Liver (tissue), 10 donors: ENCODE data around the gene CCNL1. TPM values are rescaled to one million over a fixed set of nuclear protein-coding genes. Genes with fewer than 3 reads are reported as not detected.
A peak's percentile ranks its signal among the peaks of the same experiment; 100 is the strongest.

Source experiments
- DNase-seq: peaks from one replicate; pipeline ENCODE4 v3.0.0-alpha.2; 2017; ENCODE audit warnings: low spot score
- H3K27ac ChIP-seq, 2 donors: one replicate each; pipeline ENCODE4 v1.7.0; 2013; ENCODE audit warnings: inconsistent platforms in 2 of 2, low read length in 2 of 2, control low read depth in 1 of 2, low read depth in 1 of 2, mild to moderate bottlenecking in 1 of 2
- H3K27me3 ChIP-seq, 4 donors: one replicate each; pipeline versions ENCODE4 v1.6.1 to v1.7.0; 2013; ENCODE audit warnings: low read length in 3 of 4, inconsistent platforms in 1 of 4, mild to moderate bottlenecking in 1 of 4, moderate library complexity in 1 of 4; ENCODE audit not compliant: control insufficient read depth in 4 of 4, insufficient read depth in 4 of 4
- H3K36me3 ChIP-seq, 4 donors: one replicate each; pipeline versions ENCODE4 v1.6.1 to v1.7.0; 2013; ENCODE audit warnings: low read length in 3 of 4, mild to moderate bottlenecking in 3 of 4, low read depth in 1 of 4, moderate library complexity in 1 of 4; ENCODE audit not compliant: control insufficient read depth in 4 of 4, insufficient read depth in 3 of 4
- H3K4me1 ChIP-seq, 4 donors: one replicate each; pipeline versions ENCODE4 v1.6.1 to v1.7.0; 2013; ENCODE audit warnings: low read length in 3 of 4, mild to moderate bottlenecking in 3 of 4, moderate library complexity in 1 of 4; ENCODE audit not compliant: control insufficient read depth in 4 of 4, insufficient read depth in 4 of 4
- H3K4me3 ChIP-seq, 3 donors: one replicate each; pipeline versions ENCODE4 v1.6.1 to v1.7.0; 2013; ENCODE audit warnings: low read length in 3 of 3, control low read depth in 1 of 3, low read depth in 1 of 3, mild to moderate bottlenecking in 1 of 3
- H3K9ac ChIP-seq, 2 donors: one replicate each; pipeline ENCODE4 v1.7.0; 2013; ENCODE audit warnings: low read length in 2 of 2, mild to moderate bottlenecking in 2 of 2, moderate library complexity in 2 of 2, control low read depth in 1 of 2, low read depth in 1 of 2
- H3K9me3 ChIP-seq, 4 donors: one replicate each; pipeline versions ENCODE4 v1.6.1 to v1.7.0; 2013; ENCODE audit warnings: low read length in 3 of 4; ENCODE audit not compliant: control insufficient read depth in 4 of 4
- EGR1 ChIP-seq, 2 donors: IDR thresholded peaks; 2 replicates each; pipeline ENCODE4 v1.6.1; 2016 to 2018; ENCODE audit warnings: antibody characterized with exemption in 2 of 2, low read depth in 2 of 2
- FOXA1 ChIP-seq: IDR thresholded peaks from 2 replicates; pipeline ENCODE4 v1.6.1; 2016; ENCODE audit warnings: antibody characterized with exemption
- HNF4A ChIP-seq, 2 donors: conservative IDR thresholded peaks; 2 replicates each; pipeline ENCODE4 v1.6.1; 2016; ENCODE audit warnings: antibody characterized with exemption in 2 of 2, mild to moderate bottlenecking in 2 of 2
- HNF4G ChIP-seq: IDR thresholded peaks from 2 replicates; pipeline ENCODE4 v1.6.1; 2016; ENCODE audit warnings: antibody characterized with exemption
- JUND ChIP-seq, 2 donors: IDR thresholded peaks; 2 replicates each; pipeline ENCODE4 v1.6.1; 2016; ENCODE audit warnings: antibody characterized with exemption in 2 of 2
- NR2F2 ChIP-seq: IDR thresholded peaks from 2 replicates; pipeline ENCODE4 v1.6.1; 2016; ENCODE audit warnings: antibody characterized with exemption
- RAD21 ChIP-seq, 2 donors: IDR thresholded peaks; 2 replicates each; pipeline ENCODE4 v1.6.1; 2016; ENCODE audit warnings: antibody characterized with exemption in 2 of 2, mild to moderate bottlenecking in 2 of 2
- RXRA ChIP-seq, 2 donors: IDR thresholded peaks; 2 replicates each; pipeline ENCODE4 v1.6.1; 2017 to 2018; ENCODE audit warnings: antibody characterized with exemption in 2 of 2, mild to moderate bottlenecking in 1 of 2
- SP1 ChIP-seq: IDR thresholded peaks from 2 replicates; pipeline ENCODE4 v1.6.1; 2018; ENCODE audit warnings: antibody characterized with exemption, mild to moderate bottlenecking
- TAF1 ChIP-seq: conservative IDR thresholded peaks from 2 replicates; pipeline ENCODE4 v1.6.1; 2016; ENCODE audit warnings: antibody characterized with exemption, mild to moderate bottlenecking
- WGBS: extraction: QIAGEN DNeasy Blood & Tissue Kit; methylation state at CpG from one replicate; pipeline ENCODE4 v1.1.7; 2013; 5-methylcytosine and 5-hydroxymethylcytosine counted together
- polyA plus RNA-seq, 2 donors: library from polyadenylated mRNA; stranded (reverse) in 1 of 2; unstranded in 1 of 2; fragments of 200-250 nt in 1 of 2; fragments of >200 nt in 1 of 2; fragmentation: Nextera tagmentation in 1 of 2; extraction: Ambion mirVana in 1 of 2; gene quantifications; one replicate each; pipeline versions ENCODE4 v1.2.1 to v1.2.3, GENCODE V29; 2013 to 2015
- small RNA-seq: library from RNA; depleted of rRNA; stranded (forward); fragments of <200 nt; gene quantifications from one replicate; pipeline ENCODE3, GENCODE V24; 2014
- total RNA-seq, 2 donors: library from RNA; depleted of rRNA; stranded (reverse); fragments of >200 nt; gene quantifications; one replicate each; pipeline ENCODE4 v1.2.3, GENCODE V29; 2014
- TF ChIP-seq, protein P1 (sequence below): IDR thresholded peaks from 2 replicates; pipeline ENCODE4 v1.6.1; 2016; ENCODE audit warnings: antibody characterized with exemption
- TF ChIP-seq, protein P2 (sequence below): IDR thresholded peaks from 2 replicates; pipeline ENCODE4 v1.6.1; 2016; ENCODE audit warnings: antibody characterized with exemption
- donor health status: healthy.
- donor health status: healthy.
- donor health status: healthy.
- donor health status: healthy.
- donor health status: healthy.

The CCNL1 gene
- total and polyA plus RNA-seq, 4 donors, result 22.7 to 163 (median 95.0) TPM

DNA sequence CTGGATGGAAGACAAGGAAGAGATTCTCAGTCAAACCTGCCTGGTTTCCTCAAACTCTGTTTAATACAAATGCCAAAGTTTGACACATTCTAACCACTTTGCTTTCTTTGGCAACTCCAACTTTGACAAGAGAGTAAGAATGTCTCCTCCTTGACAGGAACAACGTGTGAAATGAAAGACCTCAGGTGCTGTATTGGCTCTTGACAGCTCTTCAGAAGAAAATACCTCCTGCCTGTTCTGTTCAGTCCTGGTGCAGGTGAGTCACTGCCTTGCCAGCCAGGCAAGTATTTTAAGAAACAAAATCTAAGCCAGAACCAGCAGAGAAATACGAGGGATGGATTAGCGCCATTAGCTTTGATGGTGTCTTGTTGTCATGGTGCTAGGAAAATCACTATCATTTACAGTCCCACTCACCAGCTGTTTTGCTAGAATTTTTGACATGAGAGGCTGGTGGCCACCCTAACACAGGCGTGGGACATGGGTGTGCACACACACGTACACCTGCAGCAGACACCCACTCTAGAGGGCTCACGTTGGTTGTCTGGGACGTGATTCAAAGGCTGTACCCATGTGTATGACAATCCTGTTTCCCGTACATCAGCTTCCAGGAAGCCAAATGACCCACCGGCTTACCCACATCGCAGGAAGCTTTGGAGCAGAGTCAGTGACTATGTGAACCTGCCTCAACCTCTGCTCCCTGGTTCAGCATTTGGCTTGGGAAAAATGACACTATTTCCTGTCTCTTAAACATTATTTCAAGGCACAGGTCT, 60.4 kb downstream of the CCNL1 start:
- Histone ChIP-seq H3K9me3 (no peaks in the 10 kb centered on the region), H3K9ac (no peak overlapping the region), H3K4me1 (no peaks in the 10 kb centered on the region), H3K4me3 (no peak overlapping the region), H3K36me3 (no peaks in the 10 kb centered on the region), H3K27me3 (no peaks in the 10 kb centered on the region), H3K27ac (no peak overlapping the region)
- TF ChIP-seq RAD21 (IDR thresholded peaks at IDR 0.05), result no peak
- peak; percentile 27 for TF ChIP-seq NR2F2
- WGBS, result 84% methylated on average over 10 of the region's 10 CpGs
- no peak for DNase-seq

DNA sequence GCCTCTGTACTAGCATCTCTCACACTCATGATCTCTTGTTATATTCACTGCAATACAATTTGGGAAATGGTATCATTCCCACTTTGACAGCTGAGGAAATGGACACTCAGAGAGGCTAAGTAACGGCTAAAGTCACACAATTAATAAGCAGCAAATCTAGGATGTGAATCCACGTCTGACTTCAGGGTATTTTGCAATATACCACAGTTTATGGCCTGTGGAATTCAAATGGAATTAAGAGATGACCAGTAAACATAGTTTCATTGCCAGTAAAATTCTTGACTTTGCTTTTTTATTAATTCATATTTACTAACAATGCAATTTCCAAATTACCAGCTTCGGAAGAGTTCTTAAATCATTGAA, 61.1 kb downstream of the CCNL1 start:
- Histone ChIP-seq H3K27ac (no peak overlapping the region), H3K9me3 (no peaks in the 10 kb centered on the region), H3K27me3 (no peaks in the 10 kb centered on the region), H3K4me3 (no peak overlapping the region), H3K36me3 (no peaks in the 10 kb centered on the region), H3K4me1 (no peaks in the 10 kb centered on the region), H3K9ac (no peak overlapping the region)
- TF ChIP-seq RXRA (IDR thresholded peaks at IDR 0.05) (no peak), EGR1 (IDR thresholded peaks at IDR 0.05; ENCODE audit: low read depth in 2 of 2) (no peak), HNF4A (conservative IDR thresholded peaks at IDR 0.05) (no peak), NR2F2 (no peak), RAD21 (IDR thresholded peaks at IDR 0.05) (no peak), SP1 (no peak), HNF4G (no peak), TAF1 (no peak), JUND (IDR thresholded peaks at IDR 0.05) (no peak)
- 89% methylated on average over 3 of the region's 3 CpGs for WGBS
- no peak for DNase-seq

DNA sequence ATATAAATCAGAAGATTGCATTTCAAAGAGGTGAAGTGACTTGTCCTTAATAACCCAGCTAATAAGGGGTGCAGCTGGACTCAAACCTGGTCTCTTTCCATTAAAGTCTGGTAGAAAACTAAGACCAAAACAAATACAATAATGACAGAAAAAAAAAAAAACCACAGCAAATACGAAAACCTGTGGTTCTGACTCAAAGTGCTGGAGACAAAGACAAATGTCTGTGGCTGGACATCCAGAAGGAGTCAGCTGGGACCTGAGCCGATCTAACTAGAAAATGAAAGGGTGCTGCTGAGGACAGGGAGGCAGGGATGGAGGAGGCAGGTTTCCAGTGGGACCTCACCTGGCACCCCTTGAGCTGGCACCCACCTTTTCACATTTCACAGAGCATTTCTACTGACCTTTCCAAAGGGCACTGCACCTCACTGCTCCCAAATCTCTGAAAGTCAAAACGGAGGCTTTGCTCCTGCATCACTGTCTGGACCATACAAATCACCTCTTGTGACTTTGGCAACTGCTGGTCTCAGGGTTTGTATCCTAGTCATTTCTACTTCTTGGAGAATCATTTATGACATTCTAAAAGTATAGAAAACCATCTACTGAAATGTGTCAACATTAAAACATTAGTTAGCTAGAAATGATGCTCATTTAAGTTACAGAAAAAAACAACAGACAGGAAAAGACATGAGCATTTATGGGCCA, 61.7 kb downstream of the CCNL1 start:
- Histone ChIP-seq H3K27ac (no peak overlapping the region), H3K4me3 (no peak overlapping the region), H3K27me3 (no peaks in the 10 kb centered on the region), H3K9me3 (no peaks in the 10 kb centered on the region), H3K36me3 (no peaks in the 10 kb centered on the region), H3K4me1 (peaks cover 0 to 2% (median 0%) of the 10 kb centered on the region in 4 donors), H3K9ac (no peak overlapping the region)
- WGBS, result 82% methylated on average over 3 of the region's 3 CpGs
- DNase-seq, result no peak
- TF ChIP-seq, protein P1, sequence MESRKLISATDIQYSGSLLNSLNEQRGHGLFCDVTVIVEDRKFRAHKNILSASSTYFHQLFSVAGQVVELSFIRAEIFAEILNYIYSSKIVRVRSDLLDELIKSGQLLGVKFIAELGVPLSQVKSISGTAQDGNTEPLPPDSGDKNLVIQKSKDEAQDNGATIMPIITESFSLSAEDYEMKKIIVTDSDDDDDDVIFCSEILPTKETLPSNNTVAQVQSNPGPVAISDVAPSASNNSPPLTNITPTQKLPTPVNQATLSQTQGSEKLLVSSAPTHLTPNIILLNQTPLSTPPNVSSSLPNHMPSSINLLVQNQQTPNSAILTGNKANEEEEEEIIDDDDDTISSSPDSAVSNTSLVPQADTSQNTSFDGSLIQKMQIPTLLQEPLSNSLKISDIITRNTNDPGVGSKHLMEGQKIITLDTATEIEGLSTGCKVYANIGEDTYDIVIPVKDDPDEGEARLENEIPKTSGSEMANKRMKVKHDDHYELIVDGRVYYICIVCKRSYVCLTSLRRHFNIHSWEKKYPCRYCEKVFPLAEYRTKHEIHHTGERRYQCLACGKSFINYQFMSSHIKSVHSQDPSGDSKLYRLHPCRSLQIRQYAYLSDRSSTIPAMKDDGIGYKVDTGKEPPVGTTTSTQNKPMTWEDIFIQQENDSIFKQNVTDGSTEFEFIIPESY, result no peak
- TF ChIP-seq HNF4A (conservative IDR thresholded peaks at IDR 0.05), result no peak
- TF ChIP-seq, protein P2, sequence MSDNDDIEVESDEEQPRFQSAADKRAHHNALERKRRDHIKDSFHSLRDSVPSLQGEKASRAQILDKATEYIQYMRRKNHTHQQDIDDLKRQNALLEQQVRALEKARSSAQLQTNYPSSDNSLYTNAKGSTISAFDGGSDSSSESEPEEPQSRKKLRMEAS, result no peak
- no peak for TF ChIP-seq JUND (IDR thresholded peaks at IDR 0.05)
- TF ChIP-seq EGR1 (IDR thresholded peaks at IDR 0.05; ENCODE audit: low read depth in 2 of 2), result no peak
- TF ChIP-seq FOXA1, result no peak
- no peak for TF ChIP-seq HNF4G
- no peak for TF ChIP-seq TAF1
- TF ChIP-seq SP1, result no peak

Small RNAs within 50 kb of the gene (small RNA-seq; reads per million reads assigned to genes)
- gene RF00019, result not detected
- gene RNA5SP146, result not detected
